Measurements from ENCODE around the gene FGGY. TPM values are rescaled to one million over a fixed set of nuclear protein-coding genes. Genes with fewer than 3 reads are reported as not detected.

The FGGY gene
- total RNA-seq, 4 donors from 2014 or later = 12.4 to 17.5 (median 16.1) TPM

- H3K27ac ChIP-seq = no peak overlapping the region
- DNase-seq (ENCODE audit: low spot score in 2 of 2) = no peak
- 89% methylated on average over 6 of the region's 6 CpGs for WGBS
- peaks cover 19% of the 10 kb centered on the region for H3K4me1 ChIP-seq
- H3K36me3 ChIP-seq = no peaks in the 10 kb centered on the region
- H3K4me3 ChIP-seq = no peak overlapping the region
- H3K27me3 ChIP-seq = no peaks in the 10 kb centered on the region
- no peaks in the 10 kb centered on the region for H3K9me3 ChIP-seq
- TF ChIP-seq EP300 (IDR thresholded peaks at IDR 0.05) (no peak), POLR2A (IDR thresholded peaks at IDR 0.05) (no peak), POLR2AphosphoS5 (IDR thresholded peaks at IDR 0.05) (no peak), CTCF (IDR thresholded peaks at IDR 0.05) (no peak)
Measured at GRCh38 chr1:59428828-59429227, 131.9 kb downstream of the FGGY start.

- no peak overlapping the region for H3K4me3 ChIP-seq
Measured at GRCh38 chr1:59429656-59430055, 132.8 kb downstream of the FGGY start.

GRCh38 chr1:59431566-59432294 is 134.8 kb downstream of the FGGY start:
- Histone ChIP-seq H3K9me3 (no peaks in the 10 kb centered on the region), H3K4me1 (peaks cover 25% of the 10 kb centered on the region), H3K27ac (no peak overlapping the region), H3K36me3 (no peaks in the 10 kb centered on the region), H3K27me3 (no peaks in the 10 kb centered on the region), H3K4me3 (no peak overlapping the region)
- TF ChIP-seq EP300 (IDR thresholded peaks at IDR 0.05) = no peak
- no peak for TF ChIP-seq POLR2AphosphoS5 (IDR thresholded peaks at IDR 0.05)
- no peak for TF ChIP-seq POLR2A (IDR thresholded peaks at IDR 0.05)
- no peak for TF ChIP-seq CTCF (IDR thresholded peaks at IDR 0.05)
- 79% methylated on average over 3 of the region's 3 CpGs for WGBS
- no peak for DNase-seq (ENCODE audit: low spot score in 2 of 2)

More at GRCh38 chr1:59429656-59430055, 132.8 kb downstream of the FGGY start:
- WGBS = 93% methylated on average over 3 of the region's 3 CpGs
- H3K36me3 ChIP-seq = no peaks in the 10 kb centered on the region
- TF ChIP-seq POLR2A (IDR thresholded peaks at IDR 0.05) = no peak
- no peak overlapping the region for H3K27ac ChIP-seq
- no peaks in the 10 kb centered on the region for H3K27me3 ChIP-seq
- peaks cover 25% of the 10 kb centered on the region for H3K4me1 ChIP-seq
- no peaks in the 10 kb centered on the region for H3K9me3 ChIP-seq
- no peak for DNase-seq (ENCODE audit: low spot score in 2 of 2)

- Histone ChIP-seq H3K27me3 (no peaks in the 10 kb centered on the region), H3K9me3 (no peaks in the 10 kb centered on the region), H3K4me1 (peaks cover 20% of the 10 kb centered on the region), H3K4me3 (no peak overlapping the region), H3K36me3 (no peaks in the 10 kb centered on the region), H3K27ac (peak overlapping the region; percentile 36)
- TF ChIP-seq POLR2AphosphoS5 (IDR thresholded peaks at IDR 0.05) (no peak), CTCF (IDR thresholded peaks at IDR 0.05) (no peak), EP300 (IDR thresholded peaks at IDR 0.05) (no peak), POLR2A (IDR thresholded peaks at IDR 0.05) (no peak)
- WGBS = 75% methylated on average over 6 of the region's 6 CpGs
- no peak for DNase-seq (ENCODE audit: low spot score in 2 of 2)
Measured at GRCh38 chr1:59432531-59433439, 135.9 kb downstream of the FGGY start.

GRCh38 chr1:59433440-59433813 is 136.5 kb downstream of the FGGY start:
- WGBS = 57% methylated on average over 6 of the region's 6 CpGs
- peak overlapping the region; percentile 36 for H3K27ac ChIP-seq
- H3K9me3 ChIP-seq = no peaks in the 10 kb centered on the region
- H3K36me3 ChIP-seq = no peaks in the 10 kb centered on the region
- no peak for TF ChIP-seq CTCF (IDR thresholded peaks at IDR 0.05)
- no peak for TF ChIP-seq POLR2A (IDR thresholded peaks at IDR 0.05)
- no peak for TF ChIP-seq EP300 (IDR thresholded peaks at IDR 0.05)
- TF ChIP-seq POLR2AphosphoS5 (IDR thresholded peaks at IDR 0.05) = no peak
- H3K4me3 ChIP-seq = no peak overlapping the region
- H3K27me3 ChIP-seq = no peaks in the 10 kb centered on the region
- DNase-seq (ENCODE audit: low spot score in 2 of 2) = peak in 1 of 2 donors; percentile 73
- H3K4me1 ChIP-seq = peaks cover 18% of the 10 kb centered on the region
